ENCODE data around the gene PMFBP1. TPM values are rescaled to one million over a fixed set of nuclear protein-coding genes. Genes with fewer than 3 reads are reported as not detected.

The PMFBP1 gene
- total RNA-seq, 1 experiment from 2014 or later = 2.7 TPM

DNA sequence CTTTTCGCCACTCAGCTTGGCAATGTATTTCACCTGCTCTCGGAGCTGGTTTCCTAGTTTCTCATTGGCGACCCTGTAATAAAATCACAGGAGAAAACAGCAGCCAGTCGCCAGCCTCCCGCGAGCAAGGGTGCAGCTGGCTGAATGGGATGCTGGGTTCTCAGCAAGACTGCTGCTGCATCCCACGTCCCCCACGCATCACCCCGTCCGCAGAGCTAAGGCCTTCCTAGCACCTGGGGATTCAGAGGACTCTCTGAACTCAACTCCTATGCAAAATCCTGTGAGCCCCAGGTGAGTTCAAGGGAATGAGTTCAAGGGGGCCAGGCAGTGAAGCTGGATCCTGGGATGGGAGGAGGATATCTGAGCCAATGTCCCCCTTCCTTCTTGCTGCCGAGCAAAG is 49.0 kb downstream of the PMFBP1 start:
- H3K9ac ChIP-seq (ENCODE audit: extremely low read depth, insufficient read length, low read length) = no peak overlapping the region
- no peak overlapping the region for H2AFZ ChIP-seq (ENCODE audit: low read length)
- H3K4me1 Mint-ChIP-seq = peaks cover 8 to 10% of the 10 kb centered on the region in 2 experiments
- H3K18ac ChIP-seq (ENCODE audit: insufficient read length, low read depth, low read length) = no peak overlapping the region
- H3K9me3 ChIP-seq (ENCODE audit: control insufficient read depth, low read depth, low read length) = no peaks in the 10 kb centered on the region
- H4K5ac ChIP-seq (ENCODE audit: insufficient read length, low read depth, low read length) = no peak overlapping the region
- no peak overlapping the region for H2AK5ac ChIP-seq (ENCODE audit: insufficient read length, low read length)
- no peak overlapping the region for H4K8ac ChIP-seq (replicated peaks; ENCODE audit: insufficient read length, low read depth, low read length)
- no peak overlapping the region for H3K56ac ChIP-seq (ENCODE audit: insufficient read length, low read depth, low read length)
- no peaks in the 10 kb centered on the region for H3K9me3 Mint-ChIP-seq
- H3K4me2 ChIP-seq (ENCODE audit: insufficient read depth, insufficient read length, low read length) = no peak overlapping the region
- H3K36me3 Mint-ChIP-seq (ENCODE audit: insufficient read depth in 1 of 3, low read depth in 3 of 3) = no peaks in the 10 kb centered on the region; a peak in 1 of 7 replicates
- WGBS (ENCODE audit: extremely low coverage, insufficient read length, low lambda C conversion rate) = no CpG with 5 or more reads among the region's 11 CpGs
- no peaks in the 10 kb centered on the region for H3K27me3 Mint-ChIP-seq (ENCODE audit: low read depth)
- H4K91ac ChIP-seq (ENCODE audit: insufficient read length, low read depth, low read length) = no peak overlapping the region
- H2BK20ac ChIP-seq (ENCODE audit: low read depth, low read length, poor library complexity, severe bottlenecking) = no peak overlapping the region
- no peaks in the 10 kb centered on the region; the same call in 1 of the 2 replicates for H3K4me1 ChIP-seq (ENCODE audit: insufficient read depth, low read length)
- no peak overlapping the region for H2BK12ac ChIP-seq (ENCODE audit: insufficient read length, low read depth, low read length)
- H3K79me2 ChIP-seq (ENCODE audit: insufficient read depth, low read length) = no peaks in the 10 kb centered on the region
- no peak overlapping the region for H3K4ac ChIP-seq (ENCODE audit: low read depth, low read length)
- H4K20me1 ChIP-seq (ENCODE audit: control insufficient read depth, insufficient read depth, insufficient read length) = no peaks in the 10 kb centered on the region
- no peak overlapping the region for H3K27ac Mint-ChIP-seq
- H3K23ac ChIP-seq (ENCODE audit: insufficient read length, low read depth, low read length) = no peak overlapping the region
- H3K27me3 ChIP-seq (ENCODE audit: insufficient read depth, low read length) = no peaks in the 10 kb centered on the region
- no peak overlapping the region for H2BK5ac ChIP-seq (ENCODE audit: insufficient read length, low read length)
- no peak overlapping the region for H3K4me3 Mint-ChIP-seq
- H3T11ph ChIP-seq (ENCODE audit: low read length) = no peak overlapping the region
- H2BK120ac ChIP-seq (ENCODE audit: low read depth, low read length, poor library complexity, severe bottlenecking) = no peak overlapping the region
- H3K79me1 ChIP-seq (ENCODE audit: insufficient read depth, low read depth, low read length, poor library complexity, severe bottlenecking) = no peaks in the 10 kb centered on the region
- H2BK15ac ChIP-seq (ENCODE audit: low read depth, low read length) = no peak overlapping the region
- no peak overlapping the region for H3K14ac ChIP-seq (ENCODE audit: insufficient read depth, low read length)
- no peaks in the 10 kb centered on the region for H3K23me2 ChIP-seq (ENCODE audit: insufficient read length, low read depth, low read length, poor library complexity, severe bottlenecking)
- no peak for TF ChIP-seq CTCF (conservative IDR thresholded peaks at IDR 0.05)
- no peak for DNase-seq
- no peak overlapping the region for H3K27ac ChIP-seq (ENCODE audit: insufficient read length, low read depth, low read length)
